Transverse colon (tissue), 4 donors: ENCODE measurements around the gene VEGFB.
"Not testable (repeated sequence)": the region's sequence is repeated elsewhere in the genome, so short reads cannot be mapped to it uniquely, and the experiment has no call there.

Source experiments
- EP300 ChIP-seq: sonication (generic); formaldehyde crosslinking; IDR thresholded peaks from one replicate; pipeline ENCODE4 v1.6.1; 2017; ENCODE audit warnings: antibody characterized with exemption, low read depth
- POLR2A ChIP-seq: fragments of 450-650 bp; IDR thresholded peaks from one replicate; pipeline ENCODE4 v1.6.1; 2016; ENCODE audit warnings: antibody characterized with exemption, mild to moderate bottlenecking, moderate library complexity
- POLR2AphosphoS5 ChIP-seq, 3 donors: sonication (generic); formaldehyde crosslinking; IDR thresholded peaks; one replicate each; pipeline ENCODE4 v1.6.1; 2016; ENCODE audit warnings: antibody characterized with exemption in 3 of 3
- TF ChIP-seq, protein P1 (sequence below), 5 experiments: fragments of 200-600 bp in 3 of 5; fragments of 450-650 bp in 2 of 5; sonication (generic) in 3 of 5; IDR thresholded peaks; 1 replicate in 2 of 5; 2 replicates in 3 of 5; pipeline ENCODE4 v1.5.1; 2016 to 2017; ENCODE audit warnings: antibody characterized with exemption in 5 of 5, inconsistent platforms in 3 of 5, mild to moderate bottlenecking in 2 of 5, moderate library complexity in 1 of 5

DNA sequence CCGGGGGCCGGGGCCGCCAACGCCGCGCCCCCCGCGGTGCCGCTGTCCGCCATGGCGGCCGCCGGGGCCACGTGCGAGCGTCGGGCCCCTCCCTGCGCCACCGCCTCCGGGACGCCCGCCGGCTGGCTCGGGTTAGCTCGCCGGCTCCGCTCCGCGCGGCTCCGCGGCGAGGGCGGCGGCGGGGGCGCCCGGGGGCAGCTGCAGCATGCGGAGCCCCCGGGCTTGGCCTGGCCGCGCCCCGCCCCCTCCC is 12.2 kb downstream of the VEGFB start:
- TF ChIP-seq, protein P1, sequence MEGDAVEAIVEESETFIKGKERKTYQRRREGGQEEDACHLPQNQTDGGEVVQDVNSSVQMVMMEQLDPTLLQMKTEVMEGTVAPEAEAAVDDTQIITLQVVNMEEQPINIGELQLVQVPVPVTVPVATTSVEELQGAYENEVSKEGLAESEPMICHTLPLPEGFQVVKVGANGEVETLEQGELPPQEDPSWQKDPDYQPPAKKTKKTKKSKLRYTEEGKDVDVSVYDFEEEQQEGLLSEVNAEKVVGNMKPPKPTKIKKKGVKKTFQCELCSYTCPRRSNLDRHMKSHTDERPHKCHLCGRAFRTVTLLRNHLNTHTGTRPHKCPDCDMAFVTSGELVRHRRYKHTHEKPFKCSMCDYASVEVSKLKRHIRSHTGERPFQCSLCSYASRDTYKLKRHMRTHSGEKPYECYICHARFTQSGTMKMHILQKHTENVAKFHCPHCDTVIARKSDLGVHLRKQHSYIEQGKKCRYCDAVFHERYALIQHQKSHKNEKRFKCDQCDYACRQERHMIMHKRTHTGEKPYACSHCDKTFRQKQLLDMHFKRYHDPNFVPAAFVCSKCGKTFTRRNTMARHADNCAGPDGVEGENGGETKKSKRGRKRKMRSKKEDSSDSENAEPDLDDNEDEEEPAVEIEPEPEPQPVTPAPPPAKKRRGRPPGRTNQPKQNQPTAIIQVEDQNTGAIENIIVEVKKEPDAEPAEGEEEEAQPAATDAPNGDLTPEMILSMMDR (IDR thresholded peaks at IDR 0.05), result not testable (repeated sequence)
- TF ChIP-seq POLR2A; EP300; POLR2AphosphoS5 (IDR thresholded peaks at IDR 0.05): not testable (repeated sequence)
